Measurements from ENCODE around the gene SMIM36. TPM values are rescaled to one million over a fixed set of nuclear protein-coding genes. Genes with fewer than 3 reads are reported as not detected.
"Not testable (repeated sequence)": the region's sequence is repeated elsewhere in the genome, so short reads cannot be mapped to it uniquely, and the experiment has no call there.

SMIM36 gene
- total RNA-seq, 2 experiments from 2014 or later = not detected

- no peak overlapping the region for H3K27ac Mint-ChIP-seq
- CTCF ChIA-PET = no interaction called here
Observed at GRCh38 chr17:55451758-55452138, 59.5 kb downstream of the SMIM36 start.

GRCh38 chr17:55451203-55451641 lies 60.0 kb downstream of the SMIM36 start:
- no peaks in the 10 kb centered on the region for H3K9me3 Mint-ChIP-seq
- H3K4me1 Mint-ChIP-seq (ENCODE audit: low read depth) = no peaks in the 10 kb centered on the region
- CTCF ChIA-PET = no interaction called here
- H3K4me3 Mint-ChIP-seq = no peak overlapping the region
- no peak overlapping the region for H3K27ac Mint-ChIP-seq
- DNase-seq = no peak
- intact Hi-C loops (cut with micrococcal nuclease) = no loop called here
- peaks cover 3% of the 10 kb centered on the region for H3K27me3 Mint-ChIP-seq (ENCODE audit: low read depth)
- no peaks in the 10 kb centered on the region for H3K36me3 Mint-ChIP-seq (ENCODE audit: low read depth)

More at GRCh38 chr17:55451758-55452138, 59.5 kb downstream of the SMIM36 start:
- H3K4me3 Mint-ChIP-seq = no peak overlapping the region
- no peaks in the 10 kb centered on the region for H3K36me3 Mint-ChIP-seq (ENCODE audit: low read depth)
- intact Hi-C loops (cut with micrococcal nuclease) = no loop called here
- DNase-seq = no peak
- no peaks in the 10 kb centered on the region for H3K4me1 Mint-ChIP-seq (ENCODE audit: low read depth)
- H3K9me3 Mint-ChIP-seq = no peaks in the 10 kb centered on the region
- peaks cover 3% of the 10 kb centered on the region for H3K27me3 Mint-ChIP-seq (ENCODE audit: low read depth)

- DNase-seq = no peak
- Mint-ChIP-seq H3K27me3 (ENCODE audit: low read depth) (peaks cover 3% of the 10 kb centered on the region), H3K4me1 (ENCODE audit: low read depth) (no peaks in the 10 kb centered on the region), H3K36me3 (ENCODE audit: low read depth) (no peaks in the 10 kb centered on the region), H3K4me3 (no peak overlapping the region), H3K27ac (no peak overlapping the region), H3K9me3 (no peaks in the 10 kb centered on the region)
- CTCF ChIA-PET = no interaction called here
- intact Hi-C loops (cut with micrococcal nuclease) = no loop called here
Observed at GRCh38 chr17:55450232-55450825, 60.9 kb downstream of the SMIM36 start.

GRCh38 chr17:55448681-55449080 lies 62.6 kb downstream of the SMIM36 start:
- H3K36me3 Mint-ChIP-seq (ENCODE audit: low read depth) = no peaks in the 10 kb centered on the region
- H3K9me3 Mint-ChIP-seq = no peaks in the 10 kb centered on the region
- H3K4me3 Mint-ChIP-seq = no peak overlapping the region
- intact Hi-C loops (cut with micrococcal nuclease) = no loop called here
- DNase-seq = no peak
- H3K4me1 Mint-ChIP-seq (ENCODE audit: low read depth) = no peaks in the 10 kb centered on the region
- peaks cover under 1% of the 10 kb centered on the region for H3K27me3 Mint-ChIP-seq (ENCODE audit: low read depth)
- CTCF ChIA-PET = interaction anchor here (1.1 kb wide), 1 partner anchor 66 kb away, joined by 3 read pairs; no protein-coding TSS in a partner anchor
- no peak overlapping the region for H3K27ac Mint-ChIP-seq

GRCh38 chr17:55446581-55447205 lies 64.6 kb downstream of the SMIM36 start:
- H3K27me3 Mint-ChIP-seq (ENCODE audit: low read depth) = no peaks in the 10 kb centered on the region

GRCh38 chr17:55446004-55446403 lies 65.2 kb downstream of the SMIM36 start:
- H3K27ac Mint-ChIP-seq; H3K27me3 Mint-ChIP-seq (ENCODE audit: low read depth); H3K9me3 Mint-ChIP-seq; intact Hi-C loops (cut with micrococcal nuclease); H3K36me3 Mint-ChIP-seq (ENCODE audit: low read depth); CTCF ChIA-PET; DNase-seq; H3K4me1 Mint-ChIP-seq (ENCODE audit: low read depth); H3K4me3 Mint-ChIP-seq: not testable (repeated sequence)

More at GRCh38 chr17:55446581-55447205, 64.6 kb downstream of the SMIM36 start:
- no peaks in the 10 kb centered on the region for H3K36me3 Mint-ChIP-seq (ENCODE audit: low read depth)
- H3K4me3 Mint-ChIP-seq = no peak overlapping the region
- H3K27ac Mint-ChIP-seq = no peak overlapping the region
- intact Hi-C loops (cut with micrococcal nuclease) = no loop called here
- CTCF ChIA-PET = no interaction called here
- no peak for DNase-seq
- no peaks in the 10 kb centered on the region for H3K4me1 Mint-ChIP-seq (ENCODE audit: low read depth)
- H3K9me3 Mint-ChIP-seq = no peaks in the 10 kb centered on the region

DNA sequence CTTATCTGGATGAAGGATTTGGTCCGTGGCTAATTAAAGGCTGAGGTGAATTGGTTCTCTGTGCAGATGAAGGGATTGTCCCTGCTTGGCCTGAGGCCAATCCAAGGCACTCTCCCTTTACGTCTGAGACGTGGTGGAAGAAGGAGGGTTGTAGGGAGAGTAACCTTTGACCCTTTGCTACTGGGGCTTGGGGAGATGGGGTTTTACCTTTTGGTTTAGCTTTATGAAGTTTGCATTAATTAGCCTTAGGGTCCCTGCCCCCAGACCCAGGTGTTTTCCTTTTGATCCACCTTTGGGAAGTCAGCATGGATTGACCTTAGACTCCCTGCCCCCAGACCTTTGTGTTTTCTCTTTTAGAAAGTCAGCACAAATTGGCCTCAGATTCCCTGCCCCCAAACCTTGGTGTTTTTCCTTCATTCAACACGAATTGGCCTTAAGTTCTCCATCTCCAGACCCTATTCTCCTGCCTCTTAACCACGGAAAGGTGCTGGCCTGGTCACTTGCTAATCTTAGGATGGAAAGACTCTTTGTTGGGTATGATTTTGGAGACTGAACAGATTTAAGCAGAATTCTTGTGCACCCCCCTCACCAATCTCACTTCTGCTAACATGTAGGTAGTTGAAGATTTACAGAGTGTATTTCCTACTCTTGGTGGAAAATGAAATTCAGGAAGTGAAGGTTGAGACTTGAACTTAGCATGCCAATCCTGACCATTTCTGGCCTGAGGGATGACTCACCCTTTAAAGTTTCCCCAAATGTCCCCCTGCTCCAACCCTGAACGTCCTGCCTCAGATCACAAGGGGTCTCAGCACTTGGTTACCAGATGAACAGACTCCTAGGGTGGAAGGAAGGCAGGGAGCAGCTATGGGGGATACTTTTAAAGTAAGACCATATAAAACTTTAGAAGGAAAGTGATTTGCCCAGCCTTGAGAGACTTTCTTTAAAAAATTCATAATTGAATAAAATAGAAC lies 66.5 kb downstream of the SMIM36 start:
- CTCF ChIA-PET = no interaction called here
- Mint-ChIP-seq H3K4me1 (ENCODE audit: low read depth) (no peaks in the 10 kb centered on the region), H3K4me3 (no peak overlapping the region), H3K9me3 (no peaks in the 10 kb centered on the region), H3K27ac (no peak overlapping the region), H3K27me3 (ENCODE audit: low read depth) (no peaks in the 10 kb centered on the region), H3K36me3 (ENCODE audit: low read depth) (no peaks in the 10 kb centered on the region)
- no peak for DNase-seq
- intact Hi-C loops (cut with micrococcal nuclease) = no loop called here

- Mint-ChIP-seq H3K27me3 (ENCODE audit: low read depth) (peaks cover 2% of the 10 kb centered on the region), H3K4me3 (no peak overlapping the region), H3K36me3 (ENCODE audit: low read depth) (no peaks in the 10 kb centered on the region), H3K9me3 (no peaks in the 10 kb centered on the region), H3K27ac (no peak overlapping the region), H3K4me1 (ENCODE audit: low read depth) (no peaks in the 10 kb centered on the region)
- intact Hi-C loops (cut with micrococcal nuclease) = no loop called here
- no peak for DNase-seq
- CTCF ChIA-PET = no interaction called here
Observed at GRCh38 chr17:55443904-55444303, 67.3 kb downstream of the SMIM36 start.

DNA sequence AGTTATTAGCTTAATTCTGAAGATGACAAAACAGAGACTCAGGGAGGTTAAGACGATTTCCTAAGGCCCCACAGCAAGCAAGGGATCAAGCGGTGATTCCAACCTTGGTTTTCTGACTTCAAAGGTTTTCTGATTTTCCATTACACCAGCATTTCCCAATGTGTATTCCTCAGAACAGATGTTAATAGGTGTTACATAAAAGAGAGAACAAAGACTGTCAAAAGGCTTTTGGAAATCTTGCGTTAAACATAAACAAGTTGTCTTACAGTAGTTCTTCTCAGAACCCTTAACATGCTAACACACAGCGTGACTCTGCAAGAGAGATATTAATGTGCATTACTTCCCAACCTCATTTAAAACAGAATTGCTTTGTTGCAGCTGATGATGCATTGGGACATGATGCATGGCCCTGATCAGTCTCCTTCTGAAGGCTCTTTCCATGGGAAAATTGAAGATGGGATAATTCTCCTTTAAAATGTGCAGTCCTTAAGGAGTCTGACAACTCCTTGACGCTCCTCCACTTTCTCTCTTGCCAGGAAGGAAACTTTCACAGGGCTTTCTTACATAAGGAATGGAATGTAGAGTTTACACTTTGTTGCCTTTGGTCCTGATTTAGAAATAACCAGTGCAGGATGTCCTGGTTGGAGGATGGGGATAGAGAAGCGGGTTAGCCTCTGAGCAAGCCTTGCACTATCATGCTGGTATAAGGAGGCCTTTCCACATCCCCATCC lies 68.1 kb downstream of the SMIM36 start:
- Mint-ChIP-seq H3K36me3 (ENCODE audit: low read depth) (no peaks in the 10 kb centered on the region), H3K4me1 (ENCODE audit: low read depth) (no peaks in the 10 kb centered on the region), H3K9me3 (no peaks in the 10 kb centered on the region), H3K4me3 (no peak overlapping the region), H3K27ac (no peak overlapping the region), H3K27me3 (ENCODE audit: low read depth) (peaks cover 2% of the 10 kb centered on the region)
- CTCF ChIA-PET = no interaction called here
- intact Hi-C loops (cut with micrococcal nuclease) = no loop called here
- DNase-seq = no peak

- Mint-ChIP-seq H3K27ac (no peak overlapping the region), H3K36me3 (ENCODE audit: low read depth) (no peaks in the 10 kb centered on the region), H3K9me3 (no peaks in the 10 kb centered on the region), H3K27me3 (ENCODE audit: low read depth) (peaks cover 2% of the 10 kb centered on the region), H3K4me3 (no peak overlapping the region), H3K4me1 (ENCODE audit: low read depth) (peaks cover 2% of the 10 kb centered on the region)
- intact Hi-C loops (cut with micrococcal nuclease) = no loop called here
- no peak for DNase-seq
- CTCF ChIA-PET = no interaction called here
Observed at GRCh38 chr17:55442462-55442861, 68.8 kb downstream of the SMIM36 start.

DNA sequence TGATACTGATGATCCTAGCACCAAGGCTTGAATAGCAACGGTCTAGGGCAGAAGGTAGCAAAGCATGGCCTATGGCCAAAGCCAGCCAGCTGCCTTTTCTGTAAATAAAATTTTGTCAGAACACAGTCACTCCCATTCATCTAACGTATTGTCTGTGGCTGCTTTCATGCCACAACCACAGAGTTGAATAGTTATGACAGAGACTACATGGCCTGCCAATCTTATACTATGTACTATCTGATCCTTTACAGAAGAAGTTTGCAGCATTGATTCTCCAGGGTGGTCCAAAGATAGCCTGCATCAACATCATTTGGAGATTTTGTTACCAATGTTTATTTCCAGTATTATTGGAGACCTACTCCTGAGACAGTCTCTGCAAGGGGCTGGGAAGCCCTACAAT lies 69.7 kb downstream of the SMIM36 start:
- H3K9me3 Mint-ChIP-seq = no peaks in the 10 kb centered on the region
- H3K27me3 Mint-ChIP-seq (ENCODE audit: low read depth) = peaks cover 2% of the 10 kb centered on the region
- H3K27ac Mint-ChIP-seq = no peak overlapping the region
- CTCF ChIA-PET = no interaction called here
- intact Hi-C loops (cut with micrococcal nuclease) = no loop called here
- no peak overlapping the region for H3K4me3 Mint-ChIP-seq
- no peak for DNase-seq
- no peaks in the 10 kb centered on the region for H3K36me3 Mint-ChIP-seq (ENCODE audit: low read depth)
- peaks cover 9% of the 10 kb centered on the region for H3K4me1 Mint-ChIP-seq (ENCODE audit: low read depth)

- no peaks in the 10 kb centered on the region for H3K9me3 Mint-ChIP-seq
- no peaks in the 10 kb centered on the region for H3K36me3 Mint-ChIP-seq (ENCODE audit: low read depth)
- intact Hi-C loops (cut with micrococcal nuclease) = no loop called here
- H3K27me3 Mint-ChIP-seq (ENCODE audit: low read depth) = peaks cover 4% of the 10 kb centered on the region
- no peak for DNase-seq
- H3K4me3 Mint-ChIP-seq = no peak overlapping the region
- CTCF ChIA-PET = no interaction called here
- H3K27ac Mint-ChIP-seq = no peak overlapping the region
- H3K4me1 Mint-ChIP-seq (ENCODE audit: low read depth) = peaks cover 14% of the 10 kb centered on the region
Observed at GRCh38 chr17:55440391-55440790, 70.9 kb downstream of the SMIM36 start.

All from activated naive CD4-positive, alpha-beta T cell treated with anti-CD3 and anti-CD28 coated beads for 36 hours (primary cell).